ENCODE measurements around the gene BAG5.

BAG5 gene

DNA sequence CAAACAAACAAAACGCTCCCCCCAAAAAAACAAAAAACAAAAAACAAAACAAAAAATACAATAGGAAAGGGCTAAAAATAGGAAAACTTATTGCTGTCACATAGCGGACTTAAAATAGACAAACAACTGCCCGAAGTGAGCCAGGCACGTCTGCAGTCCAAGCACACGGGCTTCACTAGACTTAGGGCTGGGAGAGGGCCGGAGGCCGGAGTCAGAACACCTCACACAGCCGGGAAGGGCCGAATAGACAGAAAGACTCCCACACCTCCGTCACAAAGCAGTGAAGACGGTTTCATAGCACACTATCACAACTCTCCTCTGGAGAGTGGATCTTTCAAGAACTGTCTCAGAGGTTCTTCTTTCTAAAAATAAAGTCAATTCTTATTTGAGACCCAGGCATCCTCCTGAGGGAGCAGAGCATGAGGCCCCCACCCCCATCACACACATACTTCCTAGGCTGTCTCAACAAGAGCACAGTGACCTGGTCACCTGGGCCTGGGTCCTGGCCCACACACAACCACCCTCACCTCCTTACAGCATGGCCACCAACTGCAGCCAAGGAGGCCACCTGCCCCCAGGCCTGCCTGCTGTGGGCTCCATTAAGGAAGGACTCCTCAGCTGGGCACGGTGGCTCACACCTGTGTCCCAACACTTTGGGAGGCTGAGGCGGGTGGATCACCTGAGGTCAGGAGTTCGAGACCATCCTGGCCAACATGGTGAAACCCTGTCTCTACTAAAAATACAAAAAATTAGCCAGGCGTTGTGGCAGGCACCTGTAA is 6.7 kb downstream of the BAG5 start:
- in situ Hi-C loops (cut with HindIII; ENCODE audit: low pct_ligation_motif_present, low sequenced_read_pairs): no loop called here
- Histone ChIP-seq H3K36me3 (replicated peaks) (peaks cover 9% of the 10 kb centered on the region), H3K4me3 (ENCODE audit: low read depth, low read length) (no peak overlapping the region), H3K27ac (no peak overlapping the region), H3K27me3 (replicated peaks) (no peaks in the 10 kb centered on the region)
- no peak for TF ChIP-seq CTCF (IDR thresholded peaks at IDR 0.05; ENCODE audit: low read depth, low read length, missing control alignments)
- no peak for DNase-seq

DNA sequence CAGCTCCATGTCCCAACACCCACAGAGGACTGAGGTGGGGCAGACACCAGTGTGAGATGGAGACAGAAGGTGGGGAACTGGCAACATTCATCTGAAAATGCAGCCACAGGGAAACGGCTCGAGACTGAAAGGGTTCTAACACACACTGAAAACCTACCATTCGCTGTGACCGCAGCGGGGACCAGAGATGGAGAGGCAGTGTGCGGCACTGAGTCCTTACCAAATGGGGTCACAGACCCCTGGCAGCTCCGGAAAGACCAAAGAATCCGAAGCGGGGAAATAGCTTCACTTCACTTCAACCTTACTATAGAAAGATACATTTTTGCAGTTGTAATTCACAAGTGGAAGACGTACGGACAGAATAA is 9.6 kb downstream of the BAG5 start:
- H3K36me3 ChIP-seq (replicated peaks): no peaks in the 10 kb centered on the region
- no peak for TF ChIP-seq CTCF (IDR thresholded peaks at IDR 0.05; ENCODE audit: low read depth, low read length, missing control alignments)
- no peaks in the 10 kb centered on the region for H3K27me3 ChIP-seq (replicated peaks)
- no peak for DNase-seq
- no peak overlapping the region for H3K27ac ChIP-seq
- in situ Hi-C loops (cut with HindIII; ENCODE audit: low pct_ligation_motif_present, low sequenced_read_pairs): no loop called here
- no peak overlapping the region for H3K4me3 ChIP-seq (ENCODE audit: low read depth, low read length)

- DNase-seq: no peak
- H3K36me3 ChIP-seq (replicated peaks): no peaks in the 10 kb centered on the region
- H3K27me3 ChIP-seq (replicated peaks): no peaks in the 10 kb centered on the region
- no peak overlapping the region for H3K27ac ChIP-seq
- TF ChIP-seq CTCF (IDR thresholded peaks at IDR 0.05; ENCODE audit: low read depth, low read length, missing control alignments): no peak
- in situ Hi-C loops (cut with HindIII; ENCODE audit: low pct_ligation_motif_present, low sequenced_read_pairs): no loop called here
- no peak overlapping the region for H3K4me3 ChIP-seq (ENCODE audit: low read depth, low read length)
Measured at GRCh38 chr14:103552011-103552845, 10.2 kb downstream of the BAG5 start.

GRCh38 chr14:103551338-103551762 is 11.1 kb downstream of the BAG5 start:
- H3K4me3 ChIP-seq (ENCODE audit: low read depth, low read length): no peak overlapping the region
- H3K27ac ChIP-seq: no peak overlapping the region
- in situ Hi-C loops (cut with HindIII; ENCODE audit: low pct_ligation_motif_present, low sequenced_read_pairs): no loop called here
- no peak for TF ChIP-seq CTCF (IDR thresholded peaks at IDR 0.05; ENCODE audit: low read depth, low read length, missing control alignments)
- no peaks in the 10 kb centered on the region for H3K27me3 ChIP-seq (replicated peaks)
- no peaks in the 10 kb centered on the region for H3K36me3 ChIP-seq (replicated peaks)
- no peak for DNase-seq

- DNase-seq: no peak
- no peaks in the 10 kb centered on the region for H3K36me3 ChIP-seq (replicated peaks)
- H3K4me3 ChIP-seq (ENCODE audit: low read depth, low read length): no peak overlapping the region
- in situ Hi-C loops (cut with HindIII; ENCODE audit: low pct_ligation_motif_present, low sequenced_read_pairs): no loop called here
- H3K27me3 ChIP-seq (replicated peaks): no peaks in the 10 kb centered on the region
- no peak overlapping the region for H3K27ac ChIP-seq
- no peak for TF ChIP-seq CTCF (IDR thresholded peaks at IDR 0.05; ENCODE audit: low read depth, low read length, missing control alignments)
Measured at GRCh38 chr14:103550451-103551337, 11.8 kb downstream of the BAG5 start.

Data from brain microvascular endothelial cell (primary cell).